Measurements from ENCODE around the gene ARL15. TPM values are rescaled to one million over a fixed set of nuclear protein-coding genes. Genes with fewer than 3 reads are reported as not detected.

Gene ARL15
- total RNA-seq, 1 experiment from 2014 or later: 13.0 TPM

GRCh38 chr5:53884417-53884816 lies 426.0 kb downstream of the ARL15 start:
- DNase-seq: no peak
- no peak overlapping the region for H2BK5ac ChIP-seq (ENCODE audit: insufficient read length, low read length)
- no peak overlapping the region for H2BK12ac ChIP-seq (ENCODE audit: insufficient read length, low read depth, low read length)
- no peak overlapping the region for H4K8ac ChIP-seq (replicated peaks; ENCODE audit: insufficient read length, low read depth, low read length)
- no peak overlapping the region for H2BK15ac ChIP-seq (ENCODE audit: low read depth, low read length)
- H3K4me2 ChIP-seq (ENCODE audit: insufficient read depth, insufficient read length, low read length): no peak overlapping the region
- no peak overlapping the region for H3K23ac ChIP-seq (ENCODE audit: insufficient read length, low read depth, low read length)
- no peak overlapping the region for H2BK120ac ChIP-seq (ENCODE audit: low read depth, low read length, poor library complexity, severe bottlenecking)
- H3T11ph ChIP-seq (ENCODE audit: low read length): no peak overlapping the region
- H4K91ac ChIP-seq (ENCODE audit: insufficient read length, low read depth, low read length): no peak overlapping the region
- no peak overlapping the region for H2BK20ac ChIP-seq (ENCODE audit: low read depth, low read length, poor library complexity, severe bottlenecking)
- H3K56ac ChIP-seq (ENCODE audit: insufficient read length, low read depth, low read length): no peak overlapping the region
- no peak for TF ChIP-seq CTCF (conservative IDR thresholded peaks at IDR 0.05)
- Mint-ChIP-seq H3K4me1 (peaks cover 53 to 62% of the 10 kb centered on the region in 2 experiments), H3K4me3 (no peak overlapping the region; a peak in 1 of 5 replicates), H3K9me3 (no peaks in the 10 kb centered on the region), H3K27ac (peak overlapping the region; percentile 69 to 89 (median 79); a peak in 4 of 7 replicates), H3K27me3 (ENCODE audit: low read depth) (no peaks in the 10 kb centered on the region), H3K36me3 (ENCODE audit: insufficient read depth in 1 of 3, low read depth in 3 of 3) (no peaks in the 10 kb centered on the region)
- H3K9ac ChIP-seq (ENCODE audit: extremely low read depth, insufficient read length, low read length): no peak overlapping the region
- WGBS (ENCODE audit: extremely low coverage, insufficient read length, low lambda C conversion rate): no CpG with 5 or more reads among the region's 14 CpGs
- no peak overlapping the region for H2AFZ ChIP-seq (ENCODE audit: low read length)
- H2AK5ac ChIP-seq (ENCODE audit: insufficient read length, low read length): no peak overlapping the region
- H3K9me3 ChIP-seq (ENCODE audit: control insufficient read depth, low read depth, low read length): no peaks in the 10 kb centered on the region
- H3K27ac ChIP-seq (ENCODE audit: insufficient read length, low read depth, low read length): no peak overlapping the region
- H3K23me2 ChIP-seq (ENCODE audit: insufficient read length, low read depth, low read length, poor library complexity, severe bottlenecking): no peaks in the 10 kb centered on the region
- H3K4me1 ChIP-seq (ENCODE audit: insufficient read depth, low read length): peaks cover 12% of the 10 kb centered on the region; the same call in 1 of the 2 replicates
- no peak overlapping the region for H4K5ac ChIP-seq (ENCODE audit: insufficient read length, low read depth, low read length)
- H3K4ac ChIP-seq (ENCODE audit: low read depth, low read length): no peak overlapping the region
- H3K27me3 ChIP-seq (ENCODE audit: insufficient read depth, low read length): no peaks in the 10 kb centered on the region
- H3K14ac ChIP-seq (ENCODE audit: insufficient read depth, low read length): no peak overlapping the region
- no peaks in the 10 kb centered on the region for H3K79me1 ChIP-seq (ENCODE audit: insufficient read depth, low read depth, low read length, poor library complexity, severe bottlenecking)
- H3K79me2 ChIP-seq (ENCODE audit: insufficient read depth, low read length): no peaks in the 10 kb centered on the region
- no peaks in the 10 kb centered on the region for H4K20me1 ChIP-seq (ENCODE audit: control insufficient read depth, insufficient read depth, insufficient read length)
- H3K18ac ChIP-seq (ENCODE audit: insufficient read length, low read depth, low read length): no peak overlapping the region
